B cell (primary cell): Measurements from ENCODE around the gene GRHL3.

Experiments used
- EZH2 ChIP-seq: IDR thresholded peaks from 2 replicates; pipeline ENCODE4 v1.6.1; 2012; ENCODE audit warnings: borderline replicate concordance, low read depth, mild to moderate bottlenecking, moderate library complexity, low read length; ENCODE audit not compliant: insufficient read depth, poor library complexity, severe bottlenecking
- TF ChIP-seq, protein P1 (sequence below): fragments of 200-600 bp; IDR thresholded peaks from one replicate; pipeline ENCODE4 v1.8.0; 2022; ENCODE audit warnings: antibody characterized with exemption, mild to moderate bottlenecking

DNA sequence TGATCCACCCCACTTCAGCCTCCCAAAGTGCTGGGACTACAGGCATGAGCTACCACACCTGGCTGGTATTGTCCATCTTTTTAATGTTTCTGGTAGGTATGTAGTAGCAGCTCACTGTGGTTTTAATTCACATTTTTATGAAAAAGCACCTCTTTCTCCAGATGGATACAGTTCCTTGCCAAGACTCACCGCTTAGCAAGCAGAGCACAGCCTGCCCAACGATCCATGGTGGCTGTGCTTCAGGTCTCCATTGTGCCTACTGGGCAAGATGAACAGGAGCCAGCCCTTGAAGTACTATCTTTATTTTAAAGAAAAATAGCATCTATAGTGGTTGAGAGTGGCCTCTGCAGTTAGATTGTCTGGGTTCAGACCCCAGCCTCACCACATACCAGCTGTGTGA lies 37.6 kb upstream of the GRHL3 start:
- TF ChIP-seq, protein P1, sequence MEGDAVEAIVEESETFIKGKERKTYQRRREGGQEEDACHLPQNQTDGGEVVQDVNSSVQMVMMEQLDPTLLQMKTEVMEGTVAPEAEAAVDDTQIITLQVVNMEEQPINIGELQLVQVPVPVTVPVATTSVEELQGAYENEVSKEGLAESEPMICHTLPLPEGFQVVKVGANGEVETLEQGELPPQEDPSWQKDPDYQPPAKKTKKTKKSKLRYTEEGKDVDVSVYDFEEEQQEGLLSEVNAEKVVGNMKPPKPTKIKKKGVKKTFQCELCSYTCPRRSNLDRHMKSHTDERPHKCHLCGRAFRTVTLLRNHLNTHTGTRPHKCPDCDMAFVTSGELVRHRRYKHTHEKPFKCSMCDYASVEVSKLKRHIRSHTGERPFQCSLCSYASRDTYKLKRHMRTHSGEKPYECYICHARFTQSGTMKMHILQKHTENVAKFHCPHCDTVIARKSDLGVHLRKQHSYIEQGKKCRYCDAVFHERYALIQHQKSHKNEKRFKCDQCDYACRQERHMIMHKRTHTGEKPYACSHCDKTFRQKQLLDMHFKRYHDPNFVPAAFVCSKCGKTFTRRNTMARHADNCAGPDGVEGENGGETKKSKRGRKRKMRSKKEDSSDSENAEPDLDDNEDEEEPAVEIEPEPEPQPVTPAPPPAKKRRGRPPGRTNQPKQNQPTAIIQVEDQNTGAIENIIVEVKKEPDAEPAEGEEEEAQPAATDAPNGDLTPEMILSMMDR = no peak
- TF ChIP-seq EZH2 = no peak
